Dermis microvascular lymphatic vessel endothelial cell (primary cell): ENCODE measurements around the gene RABAC1. TPM values are rescaled to one million over a fixed set of nuclear protein-coding genes. Genes with fewer than 3 reads are reported as not detected.
"Not testable (repeated sequence)": the region's sequence is repeated elsewhere in the genome, so short reads cannot be mapped to it uniquely, and the experiment has no call there.

Experiments used
- DNase-seq, 2 donors: peaks; one replicate each; pipeline versions ENCODE4 v3.0.0 to v3.0.0-alpha.2; 2010; ENCODE audit warnings: low read depth in 2 of 2
- total RNA-seq: library from RNA; depleted of rRNA; stranded (reverse); fragments of >200 nt; gene quantifications from 2 replicates; pipeline ENCODE4 v1.2.1, GENCODE V29; 2014

The RABAC1 gene
- total RNA-seq, 1 donor from 2014 or later: 104 TPM

GRCh38 chr19:41917676-41918075, 41.4 kb downstream of the RABAC1 start:
- no peak for DNase-seq

GRCh38 chr19:41915776-41916414, 43.2 kb downstream of the RABAC1 start:
- no peak for DNase-seq

- no peak for DNase-seq
Observed at GRCh38 chr19:41915021-41915775, 43.9 kb downstream of the RABAC1 start.

- DNase-seq: not testable (repeated sequence)
Observed at GRCh38 chr19:41914424-41914834, 44.7 kb downstream of the RABAC1 start.

GRCh38 chr19:41913538-41914423, 45.3 kb downstream of the RABAC1 start:
- DNase-seq: no peak

- DNase-seq: no peak
Observed at GRCh38 chr19:41912899-41913537, 46.1 kb downstream of the RABAC1 start.

- no peak for DNase-seq
Observed at GRCh38 chr19:41911889-41912731, 47.0 kb downstream of the RABAC1 start.

- DNase-seq: no peak
Observed at GRCh38 chr19:41910992-41911888, 47.9 kb downstream of the RABAC1 start.

- no peak for DNase-seq
Observed at GRCh38 chr19:41910240-41910991, 48.7 kb downstream of the RABAC1 start.

GRCh38 chr19:41909706-41910105, 49.4 kb downstream of the RABAC1 start:
- DNase-seq: no peak

- DNase-seq: no peak
Observed at GRCh38 chr19:41908724-41909464, 50.2 kb downstream of the RABAC1 start.

GRCh38 chr19:41907994-41908615, 51.0 kb downstream of the RABAC1 start:
- no peak for DNase-seq

GRCh38 chr19:41906916-41907680, 52.0 kb downstream of the RABAC1 start:
- DNase-seq: no peak
